H9 (cell line): ENCODE data around the gene SPATA6. TPM values are rescaled to one million over a fixed set of nuclear protein-coding genes. Genes with fewer than 3 reads are reported as not detected.

Experiments used
- DNase-seq: peaks from one replicate; pipeline ENCODE4 v3.0.0-alpha.2; 2017
- H2AFZ ChIP-seq: one replicate; pipeline ENCODE4 v1.6.1; 2013; ENCODE audit warnings: mild to moderate bottlenecking, low read length, control low read depth, moderate library complexity
- H2AK5ac ChIP-seq: 2 replicates; pipeline ENCODE4 v1.6.1; 2013; ENCODE audit warnings: low read length, control low read depth, mixed read lengths; ENCODE audit not compliant: insufficient read length
- H2BK120ac ChIP-seq: one replicate; pipeline ENCODE4 v1.6.1; 2013; ENCODE audit warnings: low read depth, mild to moderate bottlenecking, low read length, control low read depth, inconsistent platforms; ENCODE audit not compliant: poor library complexity, severe bottlenecking
- H2BK12ac ChIP-seq: 2 replicates; pipeline ENCODE4 v1.6.1; 2013; ENCODE audit warnings: low read length, control low read depth, mixed read lengths, low read depth; ENCODE audit not compliant: insufficient read length
- H2BK15ac ChIP-seq: 2 replicates; pipeline ENCODE4 v1.6.1; 2013; ENCODE audit warnings: low read depth, low read length, control low read depth
- H2BK20ac ChIP-seq: one replicate; pipeline ENCODE4 v1.6.1; 2013; ENCODE audit warnings: low read depth, mild to moderate bottlenecking, low read length, control low read depth, inconsistent platforms; ENCODE audit not compliant: poor library complexity, severe bottlenecking
- H2BK5ac ChIP-seq: 2 replicates; pipeline ENCODE4 v1.6.1; 2013; ENCODE audit warnings: low read length, control low read depth, mixed read lengths; ENCODE audit not compliant: insufficient read length
- H3K14ac ChIP-seq: 2 replicates; pipeline ENCODE4 v1.6.1; 2013; ENCODE audit warnings: low read length, control low read depth; ENCODE audit not compliant: insufficient read depth
- H3K18ac ChIP-seq: 2 replicates; pipeline ENCODE4 v1.6.1; 2013; ENCODE audit warnings: low read depth, mild to moderate bottlenecking, mixed read lengths, low read length, control low read depth; ENCODE audit not compliant: insufficient read length
- H3K23ac ChIP-seq: 2 replicates; pipeline ENCODE4 v1.6.1; 2013; ENCODE audit warnings: low read length, control low read depth, mixed read lengths, low read depth; ENCODE audit not compliant: insufficient read length
- H3K23me2 ChIP-seq: 2 replicates; pipeline ENCODE4 v1.6.1; 2013; ENCODE audit warnings: low read depth, mild to moderate bottlenecking, mixed read lengths, low read length, control low read depth; ENCODE audit not compliant: insufficient read length, poor library complexity, severe bottlenecking
- H3K27ac ChIP-seq: 2 replicates; pipeline ENCODE4 v1.5.1; 2013; ENCODE audit warnings: low read length, control low read depth, mixed read lengths, low read depth; ENCODE audit not compliant: insufficient read length
- H3K27me3 ChIP-seq: 2 replicates; pipeline ENCODE4 v1.6.1; 2013; ENCODE audit warnings: low read length, control low read depth, inconsistent platforms; ENCODE audit not compliant: insufficient read depth
- H3K4ac ChIP-seq: 2 replicates; pipeline ENCODE4 v1.6.1; 2013; ENCODE audit warnings: low read depth, mild to moderate bottlenecking, control low read depth, inconsistent platforms, low read length, moderate library complexity
- H3K4me1 ChIP-seq: 2 replicates; pipeline ENCODE4 v1.6.1; 2013; ENCODE audit warnings: low read length, control low read depth, inconsistent platforms; ENCODE audit not compliant: insufficient read depth
- H3K4me2 ChIP-seq: 2 replicates; pipeline ENCODE4 v1.6.1; 2013; ENCODE audit warnings: low read length, control low read depth, mixed read lengths; ENCODE audit not compliant: insufficient read length, insufficient read depth
- H3K56ac ChIP-seq: 2 replicates; pipeline ENCODE4 v1.6.1; 2013; ENCODE audit warnings: low read depth, mild to moderate bottlenecking, mixed read lengths, low read length, control low read depth; ENCODE audit not compliant: insufficient read length
- H3K79me1 ChIP-seq: 2 replicates; pipeline ENCODE4 v1.6.1; 2013; ENCODE audit warnings: low read depth, mild to moderate bottlenecking, moderate library complexity, low read length, control low read depth, inconsistent platforms; ENCODE audit not compliant: insufficient read depth, poor library complexity, severe bottlenecking
- H3K79me2 ChIP-seq: 2 replicates; pipeline ENCODE4 v1.6.1; 2013; ENCODE audit warnings: low read length, control low read depth, inconsistent platforms; ENCODE audit not compliant: insufficient read depth
- H3K9ac ChIP-seq: 2 replicates; pipeline ENCODE4 v1.6.1; 2013; ENCODE audit warnings: low read length, control low read depth, mixed read lengths; ENCODE audit not compliant: insufficient read length; ENCODE audit errors: extremely low read depth
- H3K9me3 ChIP-seq: one replicate; pipeline ENCODE4 v1.6.1; 2013; ENCODE audit warnings: low read depth, low read length, inconsistent platforms; ENCODE audit not compliant: control insufficient read depth
- H3T11ph ChIP-seq: one replicate; pipeline ENCODE4 v1.6.1; 2013; ENCODE audit warnings: mild to moderate bottlenecking, low read length, control low read depth, inconsistent platforms
- H4K20me1 ChIP-seq: one replicate; pipeline ENCODE4 v1.6.1; 2013; ENCODE audit not compliant: control insufficient read depth, insufficient read length, insufficient read depth
- H4K5ac ChIP-seq: 2 replicates; pipeline ENCODE4 v1.6.1; 2013; ENCODE audit warnings: low read depth, mild to moderate bottlenecking, mixed read lengths, low read length, control low read depth; ENCODE audit not compliant: insufficient read length
- H4K8ac ChIP-seq: replicated peaks from 2 replicates; pipeline ENCODE4 v1.6.1; 2013; ENCODE audit warnings: low read length, control low read depth, mixed read lengths, low read depth; ENCODE audit not compliant: insufficient read length
- H4K91ac ChIP-seq: 2 replicates; pipeline ENCODE4 v1.6.1; 2013; ENCODE audit warnings: low read depth, mild to moderate bottlenecking, moderate library complexity, mixed read lengths, low read length, control low read depth; ENCODE audit not compliant: insufficient read length
- H3K27ac Mint-ChIP-seq, 3 experiments: 2 replicates in 2 of 3; 3 replicates in 1 of 3; pipeline ENCODE4 v1.8.0; 2020 to 2021; ENCODE audit warnings: mixed read lengths in 3 of 3, mild to moderate bottlenecking in 1 of 3, moderate library complexity in 1 of 3
- H3K27me3 Mint-ChIP-seq: 2 replicates; pipeline ENCODE4 v1.8.0; 2021; ENCODE audit warnings: low read depth, mild to moderate bottlenecking, moderate library complexity, mixed read lengths
- H3K36me3 Mint-ChIP-seq, 3 experiments: 2 replicates in 2 of 3; 3 replicates in 1 of 3; pipeline ENCODE4 v1.8.0; 2020 to 2021; ENCODE audit warnings: low read depth in 3 of 3, mixed read lengths in 3 of 3; ENCODE audit not compliant: insufficient read depth in 1 of 3
- H3K4me1 Mint-ChIP-seq, 2 experiments: 2 replicates each; pipeline ENCODE4 v1.8.0; 2020; ENCODE audit warnings: mixed read lengths in 2 of 2
- H3K4me3 Mint-ChIP-seq, 2 experiments: 2 replicates in 1 of 2; 3 replicates in 1 of 2; pipeline ENCODE4 v1.8.0; 2020 to 2021; ENCODE audit warnings: mild to moderate bottlenecking in 2 of 2, mixed read lengths in 2 of 2, moderate library complexity in 1 of 2
- H3K9me3 Mint-ChIP-seq, 2 experiments: 2 replicates in 1 of 2; 3 replicates in 1 of 2; pipeline ENCODE4 v1.8.0; 2020; ENCODE audit warnings: mild to moderate bottlenecking in 2 of 2, mixed read lengths in 2 of 2, moderate library complexity in 1 of 2
- CTCF ChIP-seq: fragments of 200-600 bp; sonication (generic); conservative IDR thresholded peaks from 3 replicates; pipeline ENCODE4 v1.8.0; 2021; ENCODE audit warnings: antibody characterized with exemption, mild to moderate bottlenecking
- WGBS: extraction: QIAGEN DNeasy Blood & Tissue Kit; methylation state at CpG from one replicate; pipeline ENCODE4 v1.1.7; 2013; ENCODE audit warnings: missing lambda C conversion rate, low lambda C conversion rate, mixed read lengths; ENCODE audit not compliant: insufficient read length; ENCODE audit errors: extremely low coverage; 5-methylcytosine and 5-hydroxymethylcytosine counted together
- total RNA-seq: library from RNA; stranded (reverse); gene quantifications from 2 replicates; pipeline ENCODE4 v1.2.1, GENCODE V29; 2021

Gene SPATA6
- total RNA-seq, 1 experiment from 2014 or later = 8.0 TPM

DNA sequence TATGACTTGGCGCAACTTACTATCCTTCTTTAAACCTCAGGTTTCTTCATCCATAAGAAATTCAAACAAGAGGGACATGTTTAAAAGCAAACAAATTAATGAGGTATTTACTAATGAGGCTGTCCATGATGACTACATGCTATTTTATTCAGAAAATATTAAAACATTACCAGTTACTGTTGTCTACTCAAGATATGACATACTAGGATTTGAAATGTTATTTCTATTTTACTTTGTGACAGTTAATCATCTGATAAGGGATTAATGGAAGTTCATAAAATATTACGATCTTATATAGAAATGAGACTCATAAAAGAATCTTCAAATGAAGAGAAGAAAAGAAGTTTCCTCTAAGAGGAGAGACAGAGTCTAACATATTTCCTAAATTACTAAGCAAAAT, 80.1 kb downstream of the SPATA6 start:
- Histone ChIP-seq H3K79me2 (no peaks in the 10 kb centered on the region), H2BK5ac (no peak overlapping the region), H3K27ac (no peak overlapping the region), H3K4me2 (no peak overlapping the region), H3T11ph (no peak overlapping the region), H4K91ac (no peak overlapping the region), H3K27me3 (no peaks in the 10 kb centered on the region), H3K56ac (no peak overlapping the region), H3K79me1 (no peaks in the 10 kb centered on the region), H3K4me1 (no peaks in the 10 kb centered on the region), H3K4ac (no peak overlapping the region), H2AK5ac (no peak overlapping the region), H4K8ac (no peak overlapping the region), H3K18ac (no peak overlapping the region), H2BK15ac (no peak overlapping the region), H3K9ac (no peak overlapping the region), H2BK20ac (no peak overlapping the region), H4K20me1 (no peaks in the 10 kb centered on the region), H2BK12ac (no peak overlapping the region), H2AFZ (no peak overlapping the region), H2BK120ac (no peak overlapping the region), H3K9me3 (no peaks in the 10 kb centered on the region), H3K23me2 (no peaks in the 10 kb centered on the region), H4K5ac (no peak overlapping the region), H3K23ac (no peak overlapping the region), H3K14ac (no peak overlapping the region)
- no peaks in the 10 kb centered on the region for H3K4me1 Mint-ChIP-seq
- TF ChIP-seq CTCF = no peak
- H3K36me3 Mint-ChIP-seq = peaks cover 11 to 15% (median 13%) of the 10 kb centered on the region in 3 experiments
- no peak overlapping the region for H3K27ac Mint-ChIP-seq
- peaks cover 7 to 14% of the 10 kb centered on the region in 2 experiments; a peak in 2 of 5 replicates for H3K9me3 Mint-ChIP-seq
- no CpG with 5 or more reads among the region's 2 CpGs for WGBS
- no peak overlapping the region for H3K4me3 Mint-ChIP-seq
- no peak for DNase-seq
- no peaks in the 10 kb centered on the region for H3K27me3 Mint-ChIP-seq
